EL (cell line): ENCODE measurements around the gene IL17B.

Source experiments
- DNase-seq: peaks from one replicate; pipeline ENCODE4 v3.0.0-alpha.2; 2016

The IL17B gene

GRCh38 chr5:149379177-149379761 is at the start of gene IL17B:
Gene IL17B, minus strand, starts transcription at chr5:149379292. Its CDS starts 67 bp downstream, at chr5:149379225.
- DNase-seq = no peak

GRCh38 chr5:149428032-149428431 is 48.9 kb upstream of the IL17B start:
- DNase-seq = no peak

- no peak for DNase-seq
Measured at GRCh38 chr5:149427374-149427773, 48.3 kb upstream of the IL17B start.

- DNase-seq = peak; percentile 60
Measured at GRCh38 chr5:149426931-149427330, 47.8 kb upstream of the IL17B start.

GRCh38 chr5:149425729-149426128 is 46.6 kb upstream of the IL17B start:
- DNase-seq = no peak

GRCh38 chr5:149424371-149425315 is 45.6 kb upstream of the IL17B start:
- DNase-seq = no peak

- no peak for DNase-seq
Measured at GRCh38 chr5:149423794-149424268, 44.7 kb upstream of the IL17B start.

- no peak for DNase-seq
Measured at GRCh38 chr5:149423049-149423793, 44.1 kb upstream of the IL17B start.

GRCh38 chr5:149422366-149423048 is 43.4 kb upstream of the IL17B start:
- DNase-seq = peak; percentile 73

- no peak for DNase-seq
Measured at GRCh38 chr5:149421834-149422233, 42.7 kb upstream of the IL17B start.

GRCh38 chr5:149421372-149421685 is 42.2 kb upstream of the IL17B start:
- no peak for DNase-seq

GRCh38 chr5:149420545-149421371 is 41.7 kb upstream of the IL17B start:
- DNase-seq = peak; percentile 90

- DNase-seq = no peak
Measured at GRCh38 chr5:149419859-149420544, 40.9 kb upstream of the IL17B start.

GRCh38 chr5:149419532-149419858 is 40.4 kb upstream of the IL17B start:
- no peak for DNase-seq

GRCh38 chr5:149418910-149419531 is 39.9 kb upstream of the IL17B start:
- no peak for DNase-seq

- no peak for DNase-seq
Measured at GRCh38 chr5:149417711-149418368, 38.7 kb upstream of the IL17B start.

GRCh38 chr5:149416987-149417710 is 38.1 kb upstream of the IL17B start:
- DNase-seq = no peak

GRCh38 chr5:149415066-149415967 is 36.2 kb upstream of the IL17B start:
- DNase-seq = peak; percentile 48
